Parathyroid adenoma (tissue), 2 donors: ENCODE data around the gene CERK.

Source experiments
- H2AFZ ChIP-seq: fragments of 300-600 bp; sonication (generic); one replicate; pipeline ENCODE4 v1.7.0; 2017; ENCODE audit warnings: antibody characterized with exemption, mild to moderate bottlenecking
- H3K27ac ChIP-seq: fragments of 300-600 bp; sonication (generic); one replicate; pipeline ENCODE4 v1.7.0; 2017
- H3K27me3 ChIP-seq: fragments of 300-600 bp; sonication (generic); one replicate; pipeline ENCODE4 v1.7.0; 2017; ENCODE audit warnings: low read length; ENCODE audit not compliant: control insufficient read depth, insufficient read depth
- H3K36me3 ChIP-seq: fragments of 300-600 bp; sonication (generic); one replicate; pipeline ENCODE4 v1.7.0; 2017; ENCODE audit warnings: low read length; ENCODE audit not compliant: control insufficient read depth, insufficient read depth
- H3K4me1 ChIP-seq: fragments of 300-600 bp; sonication (generic); one replicate; pipeline ENCODE4 v1.7.0; 2017; ENCODE audit warnings: control low read depth
- H3K4me2 ChIP-seq: fragments of 300-600 bp; sonication (generic); one replicate; pipeline ENCODE4 v1.7.0; 2017; ENCODE audit warnings: low read length
- H3K4me3 ChIP-seq: fragments of 300-600 bp; sonication (generic); one replicate; pipeline ENCODE4 v1.7.0; 2017; ENCODE audit warnings: low read depth, low read length
- H3K79me2 ChIP-seq: fragments of 300-600 bp; sonication (generic); one replicate; pipeline ENCODE4 v1.7.0; 2017; ENCODE audit warnings: control low read depth
- H3K9ac ChIP-seq: fragments of 300-600 bp; sonication (generic); one replicate; pipeline ENCODE4 v1.7.0; 2017; ENCODE audit warnings: mild to moderate bottlenecking
- H3K9me3 ChIP-seq: fragments of 300-600 bp; sonication (generic); one replicate; pipeline ENCODE4 v1.7.0; 2017; ENCODE audit warnings: low read length; ENCODE audit not compliant: control insufficient read depth
- TF ChIP-seq, protein P1 (sequence below): fragments of 300-600 bp; sonication (generic); IDR thresholded peaks from one replicate; pipeline ENCODE4 v1.7.0; 2017; ENCODE audit warnings: antibody characterized with exemption, mild to moderate bottlenecking
- donor health status: primary hyperparathyroidism.

The CERK gene

DNA sequence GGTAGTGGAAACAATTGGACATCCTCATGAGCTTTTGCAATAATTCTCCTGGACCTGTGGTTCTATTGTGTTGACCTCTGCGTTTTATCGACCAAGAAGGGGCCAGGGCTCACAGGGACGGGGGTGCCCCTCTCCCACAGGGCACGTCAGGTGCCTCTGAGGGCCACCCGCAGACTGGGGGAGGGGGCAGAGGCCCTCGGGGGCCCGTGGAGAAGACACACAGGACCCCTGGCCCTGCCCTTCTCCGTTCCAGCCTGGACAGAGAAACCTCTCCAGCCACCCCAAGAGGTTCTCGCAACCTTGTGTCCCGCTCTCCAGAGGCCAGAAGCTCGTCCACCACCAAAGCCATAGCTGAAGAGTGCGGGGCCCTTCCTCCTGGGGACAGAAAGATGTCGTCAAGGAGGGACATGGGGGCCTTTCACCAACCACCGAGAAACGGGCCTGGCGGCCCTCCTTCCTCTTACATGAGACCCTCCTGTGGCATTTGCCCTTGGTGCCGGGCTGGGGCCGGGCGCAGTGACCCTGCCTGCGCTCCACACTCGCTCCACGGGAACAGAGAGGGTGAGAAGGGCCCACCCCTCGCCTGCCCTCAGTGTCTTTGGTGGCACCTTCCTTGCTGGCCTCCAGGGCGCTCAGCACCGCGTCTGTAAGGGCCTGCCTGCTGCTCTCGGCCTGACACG, 60.6 kb downstream of the CERK start:
- Histone ChIP-seq H2AFZ (no peak overlapping the region), H3K9me3 (no peaks in the 10 kb centered on the region), H3K9ac (no peak overlapping the region), H3K4me2 (no peak overlapping the region), H3K36me3 (no peaks in the 10 kb centered on the region), H3K79me2 (no peaks in the 10 kb centered on the region), H3K4me1 (no peaks in the 10 kb centered on the region), H3K27ac (no peak overlapping the region), H3K27me3 (no peaks in the 10 kb centered on the region), H3K4me3 (no peak overlapping the region)
- TF ChIP-seq, protein P1, sequence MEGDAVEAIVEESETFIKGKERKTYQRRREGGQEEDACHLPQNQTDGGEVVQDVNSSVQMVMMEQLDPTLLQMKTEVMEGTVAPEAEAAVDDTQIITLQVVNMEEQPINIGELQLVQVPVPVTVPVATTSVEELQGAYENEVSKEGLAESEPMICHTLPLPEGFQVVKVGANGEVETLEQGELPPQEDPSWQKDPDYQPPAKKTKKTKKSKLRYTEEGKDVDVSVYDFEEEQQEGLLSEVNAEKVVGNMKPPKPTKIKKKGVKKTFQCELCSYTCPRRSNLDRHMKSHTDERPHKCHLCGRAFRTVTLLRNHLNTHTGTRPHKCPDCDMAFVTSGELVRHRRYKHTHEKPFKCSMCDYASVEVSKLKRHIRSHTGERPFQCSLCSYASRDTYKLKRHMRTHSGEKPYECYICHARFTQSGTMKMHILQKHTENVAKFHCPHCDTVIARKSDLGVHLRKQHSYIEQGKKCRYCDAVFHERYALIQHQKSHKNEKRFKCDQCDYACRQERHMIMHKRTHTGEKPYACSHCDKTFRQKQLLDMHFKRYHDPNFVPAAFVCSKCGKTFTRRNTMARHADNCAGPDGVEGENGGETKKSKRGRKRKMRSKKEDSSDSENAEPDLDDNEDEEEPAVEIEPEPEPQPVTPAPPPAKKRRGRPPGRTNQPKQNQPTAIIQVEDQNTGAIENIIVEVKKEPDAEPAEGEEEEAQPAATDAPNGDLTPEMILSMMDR, result no peak

- Histone ChIP-seq H3K27ac (no peak overlapping the region), H3K79me2 (no peaks in the 10 kb centered on the region), H3K27me3 (no peaks in the 10 kb centered on the region), H3K9me3 (no peaks in the 10 kb centered on the region), H3K36me3 (no peaks in the 10 kb centered on the region), H3K9ac (no peak overlapping the region), H3K4me2 (no peak overlapping the region), H2AFZ (no peak overlapping the region), H3K4me3 (no peak overlapping the region), H3K4me1 (no peaks in the 10 kb centered on the region)
- TF ChIP-seq, protein P1, result no peak
Measured at GRCh38 chr22:46676881-46677280, 61.2 kb downstream of the CERK start.

- no peak overlapping the region for H3K4me2 ChIP-seq
- H3K4me3 ChIP-seq, result no peak overlapping the region
- H3K79me2 ChIP-seq, result no peaks in the 10 kb centered on the region
- TF ChIP-seq, protein P1, result no peak
- no peaks in the 10 kb centered on the region for H3K36me3 ChIP-seq
- no peaks in the 10 kb centered on the region for H3K9me3 ChIP-seq
- H3K27ac ChIP-seq, result no peak overlapping the region
- no peak overlapping the region for H3K9ac ChIP-seq
- H3K27me3 ChIP-seq, result no peaks in the 10 kb centered on the region
- no peak overlapping the region for H2AFZ ChIP-seq
- no peaks in the 10 kb centered on the region for H3K4me1 ChIP-seq
Measured at GRCh38 chr22:46676479-46676878, 61.6 kb downstream of the CERK start.

DNA sequence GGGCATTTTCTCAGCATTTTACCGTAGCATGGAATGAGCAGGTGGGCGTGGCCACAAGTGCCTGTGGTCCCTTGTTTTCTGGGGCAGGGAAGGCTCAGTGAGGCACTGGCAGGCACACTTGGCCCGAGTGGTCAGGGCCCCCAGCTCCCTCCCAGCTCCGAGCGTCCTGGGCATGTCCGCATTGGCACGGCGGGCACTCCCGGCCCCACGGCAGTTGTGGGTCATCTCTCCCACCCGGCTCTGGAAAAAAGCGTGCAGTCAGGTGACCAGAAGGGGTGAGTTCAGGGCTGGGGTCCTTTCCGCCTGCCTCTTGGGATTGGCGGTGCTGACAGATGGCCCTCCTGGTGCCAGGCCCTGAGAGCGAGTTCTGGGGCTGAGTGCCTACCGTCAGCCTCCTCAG, 62.1 kb downstream of the CERK start:
- no peaks in the 10 kb centered on the region for H3K36me3 ChIP-seq
- H3K9ac ChIP-seq, result no peak overlapping the region
- H3K9me3 ChIP-seq, result no peaks in the 10 kb centered on the region
- no peak overlapping the region for H2AFZ ChIP-seq
- H3K79me2 ChIP-seq, result no peaks in the 10 kb centered on the region
- H3K27me3 ChIP-seq, result no peaks in the 10 kb centered on the region
- no peak overlapping the region for H3K27ac ChIP-seq
- H3K4me3 ChIP-seq, result no peak overlapping the region
- H3K4me2 ChIP-seq, result no peak overlapping the region
- TF ChIP-seq, protein P1, result no peak
- no peaks in the 10 kb centered on the region for H3K4me1 ChIP-seq

DNA sequence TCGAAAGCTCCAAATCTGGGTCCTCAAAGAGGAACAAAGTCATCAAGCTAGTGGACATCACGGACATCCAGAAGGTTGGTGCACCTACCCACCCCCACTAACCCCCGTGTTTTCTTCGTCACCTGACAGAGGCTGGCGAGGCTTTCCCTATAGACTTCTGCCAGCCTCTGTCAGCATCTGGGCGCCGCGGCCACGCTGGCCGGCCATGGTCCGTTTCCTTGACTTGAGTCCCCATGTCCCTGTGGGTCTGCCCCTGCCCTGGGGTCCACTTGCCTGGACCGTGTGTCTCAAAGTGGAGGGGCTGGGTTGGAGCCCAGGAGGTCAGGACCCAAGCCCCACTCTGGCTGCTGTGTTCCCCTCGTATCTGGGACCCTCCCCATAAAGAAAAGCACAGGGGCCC, 62.6 kb downstream of the CERK start:
- H3K9ac ChIP-seq, result no peak overlapping the region
- H3K27me3 ChIP-seq, result no peaks in the 10 kb centered on the region
- no peak overlapping the region for H3K27ac ChIP-seq
- H2AFZ ChIP-seq, result no peak overlapping the region
- no peak overlapping the region for H3K4me3 ChIP-seq
- TF ChIP-seq, protein P1, result no peak
- no peak overlapping the region for H3K4me2 ChIP-seq
- H3K4me1 ChIP-seq, result no peaks in the 10 kb centered on the region
- H3K36me3 ChIP-seq, result no peaks in the 10 kb centered on the region
- no peaks in the 10 kb centered on the region for H3K9me3 ChIP-seq
- no peaks in the 10 kb centered on the region for H3K79me2 ChIP-seq
